Measurements from ENCODE around the gene PHETA2. TPM values are rescaled to one million over a fixed set of nuclear protein-coding genes. Genes with fewer than 3 reads are reported as not detected.

The PHETA2 gene
- total RNA-seq, 4 donors from 2014 or later, result 7.5 to 15.4 (median 12.9) TPM

DNA sequence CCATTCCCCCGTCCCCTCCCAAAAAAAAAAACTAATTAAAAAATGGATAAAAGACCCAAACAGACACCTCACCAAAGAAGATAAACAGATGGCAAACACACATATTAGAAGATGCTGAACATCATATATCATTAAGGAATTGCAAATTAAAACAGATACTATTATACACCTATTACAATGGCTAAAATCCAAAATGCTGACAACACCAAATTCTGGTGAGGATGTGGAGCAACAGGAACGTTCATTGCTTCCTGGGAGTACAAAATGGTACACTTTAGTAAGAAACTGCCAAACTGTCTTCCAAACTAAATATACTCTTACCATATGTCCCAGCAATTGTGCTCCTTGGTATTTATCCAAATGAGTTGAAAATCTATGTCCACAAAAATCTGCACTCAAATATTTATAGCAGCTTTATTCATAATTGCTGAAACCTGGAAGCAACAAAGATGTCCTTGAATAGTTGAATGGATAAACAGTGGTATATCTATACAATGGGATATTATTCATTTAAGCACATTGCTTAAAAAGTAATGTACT, 23.3 kb upstream of the PHETA2 start:
- TF ChIP-seq, protein P1, sequence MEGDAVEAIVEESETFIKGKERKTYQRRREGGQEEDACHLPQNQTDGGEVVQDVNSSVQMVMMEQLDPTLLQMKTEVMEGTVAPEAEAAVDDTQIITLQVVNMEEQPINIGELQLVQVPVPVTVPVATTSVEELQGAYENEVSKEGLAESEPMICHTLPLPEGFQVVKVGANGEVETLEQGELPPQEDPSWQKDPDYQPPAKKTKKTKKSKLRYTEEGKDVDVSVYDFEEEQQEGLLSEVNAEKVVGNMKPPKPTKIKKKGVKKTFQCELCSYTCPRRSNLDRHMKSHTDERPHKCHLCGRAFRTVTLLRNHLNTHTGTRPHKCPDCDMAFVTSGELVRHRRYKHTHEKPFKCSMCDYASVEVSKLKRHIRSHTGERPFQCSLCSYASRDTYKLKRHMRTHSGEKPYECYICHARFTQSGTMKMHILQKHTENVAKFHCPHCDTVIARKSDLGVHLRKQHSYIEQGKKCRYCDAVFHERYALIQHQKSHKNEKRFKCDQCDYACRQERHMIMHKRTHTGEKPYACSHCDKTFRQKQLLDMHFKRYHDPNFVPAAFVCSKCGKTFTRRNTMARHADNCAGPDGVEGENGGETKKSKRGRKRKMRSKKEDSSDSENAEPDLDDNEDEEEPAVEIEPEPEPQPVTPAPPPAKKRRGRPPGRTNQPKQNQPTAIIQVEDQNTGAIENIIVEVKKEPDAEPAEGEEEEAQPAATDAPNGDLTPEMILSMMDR (IDR thresholded peaks at IDR 0.05; ENCODE audit: low read depth), result no peak

DNA sequence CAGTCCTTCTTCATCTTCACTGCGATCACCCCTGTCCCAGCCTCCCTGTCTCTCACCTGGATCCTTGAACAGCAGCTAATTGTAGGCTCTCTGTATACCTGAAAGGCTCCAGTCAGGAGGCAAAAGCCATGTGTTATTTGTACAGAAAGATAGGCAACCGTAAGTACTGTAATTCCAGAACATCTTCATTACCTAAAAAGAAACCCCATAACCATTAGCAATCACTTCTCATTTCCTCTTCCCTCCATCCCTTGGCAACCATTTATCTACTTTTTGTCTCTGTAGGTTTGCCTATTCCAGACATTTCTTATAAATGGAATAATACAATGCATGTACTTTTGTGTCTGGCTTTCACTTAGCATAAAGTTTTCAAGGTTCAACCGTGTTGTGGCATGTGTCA, 21.3 kb upstream of the PHETA2 start:
- TF ChIP-seq, protein P1 (IDR thresholded peaks at IDR 0.05; ENCODE audit: low read depth), result no peak

DNA sequence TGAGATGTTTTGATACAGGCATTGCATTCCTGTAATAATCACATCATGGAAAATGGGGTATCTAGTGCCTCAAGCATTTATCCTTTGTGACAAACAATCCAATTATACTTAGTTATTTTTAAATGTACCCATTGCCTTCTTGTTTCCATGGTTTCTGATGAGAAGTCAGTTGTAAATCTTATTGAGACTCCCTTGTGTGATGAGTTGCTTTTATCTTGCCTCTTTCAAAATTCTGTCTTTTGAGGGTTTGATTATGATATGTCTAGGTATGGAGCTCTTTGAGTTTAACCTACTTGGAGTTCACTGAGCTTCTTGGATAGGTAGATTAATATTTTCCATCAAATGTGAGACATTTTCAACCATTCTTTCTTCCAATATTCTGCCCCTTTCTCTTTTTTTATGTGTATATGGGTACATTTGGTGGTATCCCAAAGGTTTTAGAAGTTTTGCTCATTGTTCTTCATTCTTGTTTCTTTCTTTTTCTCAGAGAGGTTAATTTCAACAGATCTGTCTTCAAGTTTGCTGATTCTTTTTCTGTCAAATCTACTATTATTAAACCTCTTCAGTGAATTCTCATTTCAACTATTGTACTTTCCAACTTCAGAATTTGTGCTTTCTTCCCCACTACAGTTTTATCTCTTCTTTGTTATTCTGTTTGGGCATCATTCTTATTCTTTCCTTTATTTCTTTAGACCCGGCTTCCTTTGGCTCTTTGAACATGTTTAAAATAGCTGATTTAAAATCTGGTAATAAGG, 17.1 kb upstream of the PHETA2 start:
- TF ChIP-seq, protein P1 (IDR thresholded peaks at IDR 0.05; ENCODE audit: low read depth), result no peak

DNA sequence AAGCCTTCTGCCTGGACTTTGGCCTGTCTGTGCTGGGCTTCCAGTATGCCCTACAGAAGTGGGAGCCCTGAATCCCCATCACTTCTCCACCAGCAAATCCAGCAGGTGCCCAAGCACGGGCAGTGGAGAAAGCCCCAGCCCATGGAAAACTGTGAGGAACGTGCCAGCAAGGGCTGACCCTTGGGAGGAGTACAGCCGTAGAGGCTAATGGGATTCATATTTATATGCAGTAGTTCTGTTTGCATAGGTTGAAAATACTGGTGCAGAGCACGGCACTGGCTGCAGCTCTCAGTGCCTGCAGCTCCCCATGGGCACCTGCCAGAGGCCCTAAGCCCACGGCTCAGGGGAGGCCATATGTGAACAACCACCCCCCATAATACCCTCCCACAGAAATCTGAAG, 13.6 kb upstream of the PHETA2 start:
- TF ChIP-seq, protein P1 (IDR thresholded peaks at IDR 0.05; ENCODE audit: low read depth), result no peak

DNA sequence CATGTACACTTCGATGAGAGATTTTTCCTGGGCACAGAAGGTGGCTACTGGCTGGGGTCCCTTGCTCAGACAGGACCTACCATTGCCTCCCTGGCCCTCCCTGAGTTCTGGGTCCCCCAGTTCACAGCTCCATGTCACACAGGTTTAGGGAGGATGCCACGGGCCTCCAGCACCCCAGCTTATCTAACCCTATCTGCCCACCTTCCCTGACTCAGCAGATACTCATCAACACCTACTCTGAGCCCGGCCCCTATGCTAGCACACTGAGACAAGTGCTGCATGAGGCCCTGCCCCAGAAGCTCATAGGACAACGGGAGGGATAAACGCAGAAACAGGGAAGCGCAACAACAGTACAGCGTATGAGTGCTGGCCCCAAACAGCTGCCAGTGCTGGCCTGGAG, 13.0 kb upstream of the PHETA2 start:
- TF ChIP-seq, protein P1 (IDR thresholded peaks at IDR 0.05; ENCODE audit: low read depth), result no peak

DNA sequence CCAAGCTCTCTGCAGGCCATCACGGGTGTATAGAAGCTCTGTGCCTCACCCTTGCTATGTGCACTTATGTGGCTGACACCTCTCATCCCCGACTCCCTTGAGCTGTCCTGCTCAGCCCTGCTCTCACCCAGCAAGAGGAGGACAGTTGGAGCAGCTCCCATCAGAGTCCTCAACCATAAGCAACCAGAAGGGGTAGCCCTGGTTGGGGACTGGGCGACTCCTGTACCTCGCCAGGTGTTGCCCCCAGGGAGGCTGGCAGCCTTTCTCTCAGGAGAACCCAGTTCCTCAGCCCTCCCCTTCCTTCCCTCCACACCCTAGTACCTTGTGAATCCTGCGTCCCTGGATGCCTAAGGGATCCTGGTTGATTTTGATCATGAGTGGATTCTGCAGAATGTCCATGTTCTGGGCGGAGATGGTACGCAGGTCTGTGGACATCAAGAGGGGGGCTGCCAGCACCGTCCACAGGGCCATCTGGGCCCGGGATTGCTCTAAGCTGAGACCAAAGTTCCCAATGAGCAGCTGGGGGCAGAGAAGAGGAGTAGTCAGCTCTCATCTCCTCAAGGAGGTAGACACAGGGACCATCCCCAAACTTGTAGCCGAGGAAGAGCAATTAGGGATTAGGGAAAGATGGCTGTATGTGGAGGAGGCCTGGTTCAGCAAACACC, 11.4 kb upstream of the PHETA2 start:
- TF ChIP-seq, protein P1 (IDR thresholded peaks at IDR 0.05; ENCODE audit: low read depth), result no peak

DNA sequence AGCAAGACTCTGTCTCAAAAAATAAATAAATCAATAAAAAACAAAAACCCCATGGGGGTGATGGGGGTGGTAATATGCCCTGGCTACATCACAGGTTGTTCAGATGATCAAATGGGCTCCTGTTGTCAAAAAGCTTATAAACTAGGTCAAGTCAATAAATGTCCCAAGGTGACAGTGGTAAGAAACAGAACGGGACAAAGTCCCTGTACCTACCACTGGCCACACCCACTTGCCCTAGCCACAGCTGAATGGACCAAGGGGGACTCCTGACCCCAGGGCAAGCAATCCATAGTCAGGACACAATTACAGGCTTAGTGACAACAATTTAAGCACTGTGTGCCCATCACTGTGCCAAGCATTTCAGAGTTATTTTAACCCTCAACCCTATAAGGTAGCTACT, 9.4 kb upstream of the PHETA2 start:
- TF ChIP-seq, protein P1 (IDR thresholded peaks at IDR 0.05; ENCODE audit: low read depth), result no peak

Measured in subcutaneous adipose tissue (tissue), 4 donors.